Body of pancreas (tissue), 4 donors: ENCODE measurements around the gene VTI1A.

Experiments used
- POLR2A ChIP-seq, 3 donors: fragments of 450-650 bp; IDR thresholded peaks; one replicate each; pipeline ENCODE4 v1.6.1; 2016; ENCODE audit warnings: antibody characterized with exemption in 3 of 3, mild to moderate bottlenecking in 2 of 3
- TF ChIP-seq, protein P1 (sequence below), 7 experiments: fragments of 450-650 bp in 4 of 7; fragments of 200-600 bp in 3 of 7; sonication (generic) in 3 of 7; IDR thresholded peaks; one replicate each; pipeline ENCODE4 v1.5.1; 2016 to 2019; ENCODE audit warnings: antibody characterized with exemption in 7 of 7

DNA sequence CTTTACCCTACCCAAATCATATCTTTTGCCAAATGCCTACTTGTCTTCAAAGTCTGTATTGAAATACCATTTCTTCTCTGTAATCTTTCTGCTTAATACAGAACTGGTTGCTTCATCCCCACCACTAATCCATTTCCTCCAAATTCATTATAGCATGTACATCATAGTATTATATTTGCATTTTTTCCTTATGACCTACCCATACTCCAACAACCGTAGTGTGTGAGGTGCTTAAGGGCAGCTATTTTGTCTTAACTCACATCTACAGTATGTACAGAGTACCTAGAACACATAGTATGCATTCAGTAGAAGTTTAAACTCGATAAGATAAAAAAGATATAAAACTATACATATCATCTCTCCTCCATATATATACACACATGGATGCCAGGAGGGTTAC is 49.4 kb upstream of the VTI1A start:
- TF ChIP-seq, protein P1, sequence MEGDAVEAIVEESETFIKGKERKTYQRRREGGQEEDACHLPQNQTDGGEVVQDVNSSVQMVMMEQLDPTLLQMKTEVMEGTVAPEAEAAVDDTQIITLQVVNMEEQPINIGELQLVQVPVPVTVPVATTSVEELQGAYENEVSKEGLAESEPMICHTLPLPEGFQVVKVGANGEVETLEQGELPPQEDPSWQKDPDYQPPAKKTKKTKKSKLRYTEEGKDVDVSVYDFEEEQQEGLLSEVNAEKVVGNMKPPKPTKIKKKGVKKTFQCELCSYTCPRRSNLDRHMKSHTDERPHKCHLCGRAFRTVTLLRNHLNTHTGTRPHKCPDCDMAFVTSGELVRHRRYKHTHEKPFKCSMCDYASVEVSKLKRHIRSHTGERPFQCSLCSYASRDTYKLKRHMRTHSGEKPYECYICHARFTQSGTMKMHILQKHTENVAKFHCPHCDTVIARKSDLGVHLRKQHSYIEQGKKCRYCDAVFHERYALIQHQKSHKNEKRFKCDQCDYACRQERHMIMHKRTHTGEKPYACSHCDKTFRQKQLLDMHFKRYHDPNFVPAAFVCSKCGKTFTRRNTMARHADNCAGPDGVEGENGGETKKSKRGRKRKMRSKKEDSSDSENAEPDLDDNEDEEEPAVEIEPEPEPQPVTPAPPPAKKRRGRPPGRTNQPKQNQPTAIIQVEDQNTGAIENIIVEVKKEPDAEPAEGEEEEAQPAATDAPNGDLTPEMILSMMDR (IDR thresholded peaks at IDR 0.05) = no peak
- TF ChIP-seq POLR2A (IDR thresholded peaks at IDR 0.05) = no peak
